WTC11 (cell line): ENCODE measurements around the gene TBC1D19.

Experiments used
- CTCF ChIP-seq: fragments of 200-600 bp; IDR thresholded peaks from 2 replicates; pipeline ENCODE4 v1.8.0; 2022; ENCODE audit warnings: antibody characterized with exemption
- IRF1 ChIP-seq: sonication (generic); formaldehyde crosslinking; IDR thresholded peaks from 2 replicates; pipeline ENCODE4 v1.8.0; 2023; ENCODE audit warnings: missing genetic modification reagents
- MAX ChIP-seq: sonication (generic); formaldehyde crosslinking; IDR thresholded peaks from 2 replicates; pipeline ENCODE4 v1.8.0; 2022; ENCODE audit warnings: mild to moderate bottlenecking, missing genetic modification reagents

GRCh38 chr4:26544421-26544820 lies 39.5 kb upstream of the TBC1D19 start:
- no peak for TF ChIP-seq CTCF
- no peak for TF ChIP-seq MAX (CRISPR knock-in tag)
- no peak for TF ChIP-seq IRF1 (CRISPR knock-in tag)
